ENCODE results near the gene DGKB.

DNA sequence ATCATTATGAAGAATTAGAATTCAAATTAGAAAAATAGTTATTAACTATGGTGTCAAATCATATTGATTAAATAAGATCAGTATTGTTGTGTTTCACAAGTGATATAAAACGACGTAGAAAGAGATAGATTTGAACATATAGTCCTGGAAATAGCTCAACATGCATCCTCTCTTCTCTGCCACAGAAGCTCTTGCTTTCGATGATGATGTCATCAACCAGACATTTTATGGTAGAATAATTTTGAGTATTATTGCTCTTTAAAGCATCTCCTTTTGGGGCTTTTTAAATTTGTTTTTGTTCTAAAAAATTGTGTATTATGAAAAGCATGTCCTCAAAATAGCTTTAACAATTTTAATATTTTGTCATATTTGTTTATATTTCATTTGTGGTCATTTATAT is 95.0 kb downstream of the DGKB start:
- TF ChIP-seq GATA2 (IDR thresholded peaks at IDR 0.05; ENCODE audit: low read depth, low read length), result no peak
- no peak for TF ChIP-seq GATA3 (IDR thresholded peaks at IDR 0.05; ENCODE audit: low read depth, low read length)
